Bronchial epithelial cell (primary cell): ENCODE results near the gene ARHGAP45. TPM values are rescaled to one million over a fixed set of nuclear protein-coding genes. Genes with fewer than 3 reads are reported as not detected.

Source experiments
- DNase-seq: peaks from one replicate; pipeline ENCODE4 v3.0.0-alpha.2; 2010; ENCODE audit warnings: low read depth
- FAIRE-seq: peaks from 2 replicates; lab custom pipeline; 2011; peaks lifted over from hg19 to GRCh38; lab: Jason Lieb, UNC
- H3K27me3 ChIP-seq: 2 replicates; pipeline ENCODE4 v1.5.1; 2011; ENCODE audit warnings: low read length; ENCODE audit not compliant: control insufficient read depth, insufficient read depth
- H3K36me3 ChIP-seq: 2 replicates; pipeline ENCODE4 v1.5.1; 2011; ENCODE audit warnings: low read length; ENCODE audit not compliant: control insufficient read depth, insufficient read depth
- H3K4me3 ChIP-seq: 2 replicates; pipeline ENCODE4 v1.5.1; 2011; ENCODE audit warnings: mild to moderate bottlenecking, low read depth, low read length, control low read depth
- CTCF ChIP-seq: IDR thresholded peaks from 2 replicates; pipeline ENCODE4 v1.5.1; 2011; ENCODE audit warnings: mild to moderate bottlenecking, moderate library complexity, low read length, control low read depth, inconsistent platforms; ENCODE audit not compliant: insufficient read depth, severe bottlenecking
- total RNA-seq: library from RNA; depleted of rRNA; stranded (reverse); fragments of >200 nt; gene quantifications from 2 replicates; pipeline ENCODE4 v1.2.1, GENCODE V29; 2014

Gene ARHGAP45
- total RNA-seq, 1 donor from 2014 or later, result 11.8 TPM

DNA sequence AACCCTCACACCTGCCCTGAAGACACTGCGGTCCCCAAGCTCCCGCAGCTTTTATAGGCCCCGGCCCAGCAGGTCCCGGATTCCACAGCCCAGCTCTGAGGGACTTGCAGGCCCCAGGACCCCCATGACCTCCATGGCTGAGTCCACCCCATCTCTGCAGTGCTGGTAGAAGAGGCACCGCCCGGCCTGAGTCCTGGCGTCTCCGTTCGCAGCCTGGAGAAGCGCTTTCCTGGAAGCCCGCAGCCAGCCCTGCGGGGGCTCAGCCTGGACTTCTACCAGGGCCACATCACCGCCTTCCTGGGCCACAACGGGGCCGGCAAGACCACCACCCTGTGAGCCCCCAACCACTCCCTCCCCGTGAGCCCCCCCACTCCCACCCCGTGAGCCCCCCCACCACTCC is 17.9 kb upstream of the ARHGAP45 start:
- FAIRE-seq (no peak), DNase-seq (no peak)
- Histone ChIP-seq H3K27me3 (no peaks in the 10 kb centered on the region), H3K36me3 (peaks cover 4% of the 10 kb centered on the region), H3K4me3 (no peak overlapping the region)
- TF ChIP-seq CTCF, result no peak

DNA sequence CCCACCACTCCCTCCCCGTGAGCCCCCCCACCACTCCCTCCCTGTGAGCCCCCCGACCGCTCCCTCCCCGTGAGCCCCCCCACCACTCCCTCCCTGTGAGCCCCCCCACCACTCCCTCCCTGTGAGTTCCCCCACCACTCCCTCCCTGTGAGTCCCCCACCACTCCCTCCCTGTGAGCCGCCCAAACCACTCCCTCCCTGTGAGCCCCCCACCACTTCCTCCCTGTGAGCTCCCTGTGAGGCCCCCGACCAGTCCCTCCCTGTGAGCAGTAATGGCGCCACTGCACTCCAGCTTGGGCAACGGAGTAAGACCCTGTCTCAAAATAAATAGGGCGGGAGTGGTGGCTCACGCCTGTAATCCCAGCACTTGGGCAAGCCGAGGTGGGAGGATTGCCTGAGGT is 17.2 kb upstream of the ARHGAP45 start:
- DNase-seq, result no peak
- Histone ChIP-seq H3K36me3 (peaks cover 4% of the 10 kb centered on the region), H3K4me3 (no peak overlapping the region), H3K27me3 (no peaks in the 10 kb centered on the region)
- no peak for FAIRE-seq
- TF ChIP-seq CTCF, result no peak

GRCh38 chr19:1050989-1051788 is 15.8 kb upstream of the ARHGAP45 start:
- H3K36me3 ChIP-seq, result peaks cover 6% of the 10 kb centered on the region
- TF ChIP-seq CTCF, result no peak
- no peaks in the 10 kb centered on the region for H3K27me3 ChIP-seq
- DNase-seq, result no peak
- no peak for FAIRE-seq
- H3K4me3 ChIP-seq, result no peak overlapping the region

GRCh38 chr19:1051791-1052190 is 15.2 kb upstream of the ARHGAP45 start:
- no peak for FAIRE-seq
- Histone ChIP-seq H3K4me3 (no peak overlapping the region), H3K27me3 (no peaks in the 10 kb centered on the region), H3K36me3 (peaks cover 11% of the 10 kb centered on the region)
- DNase-seq, result no peak
- TF ChIP-seq CTCF, result no peak

GRCh38 chr19:1052349-1052975 is 14.5 kb upstream of the ARHGAP45 start:
- no peak overlapping the region for H3K4me3 ChIP-seq
- FAIRE-seq (no peak), DNase-seq (no peak)
- no peaks in the 10 kb centered on the region for H3K27me3 ChIP-seq
- H3K36me3 ChIP-seq, result peaks cover 11% of the 10 kb centered on the region
- no peak for TF ChIP-seq CTCF
